ENCODE data around the gene UBQLN1.
"Not testable (repeated sequence)": the region's sequence is repeated elsewhere in the genome, so short reads cannot be mapped to it uniquely, and the experiment has no call there.

The UBQLN1 gene

DNA sequence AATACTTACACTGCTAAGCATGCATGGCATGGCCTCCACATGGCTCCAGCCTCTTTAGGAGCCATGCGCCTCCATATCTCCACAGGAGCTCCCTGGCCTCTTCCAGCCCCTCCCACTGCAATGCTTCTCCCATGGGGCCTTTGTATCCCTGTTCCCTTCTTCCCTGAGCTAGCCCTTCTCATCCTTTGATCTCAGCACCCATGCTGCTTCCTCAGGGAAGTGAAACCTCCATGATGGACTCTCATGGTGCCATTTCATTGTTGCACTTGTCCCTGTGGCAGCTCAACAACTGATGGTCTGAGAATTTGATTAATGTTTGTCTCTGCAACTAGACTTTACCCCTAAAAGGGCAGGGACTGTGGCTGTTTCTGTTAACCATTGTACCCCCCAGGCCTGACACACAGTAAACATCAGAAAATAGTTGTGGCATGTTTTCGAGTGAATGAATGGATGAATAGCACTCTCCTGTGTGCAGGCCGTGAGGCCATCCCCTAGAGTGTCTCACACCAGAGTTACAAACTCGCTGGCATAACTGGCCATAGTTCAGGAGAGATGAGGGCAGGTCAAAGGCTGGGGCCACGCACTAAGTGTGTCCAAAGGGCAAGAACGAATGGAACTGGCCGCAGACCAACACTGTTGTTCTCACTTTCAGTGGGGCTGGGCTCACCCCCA, 78.2 kb downstream of the UBQLN1 start:
- no peak for DNase-seq

DNA sequence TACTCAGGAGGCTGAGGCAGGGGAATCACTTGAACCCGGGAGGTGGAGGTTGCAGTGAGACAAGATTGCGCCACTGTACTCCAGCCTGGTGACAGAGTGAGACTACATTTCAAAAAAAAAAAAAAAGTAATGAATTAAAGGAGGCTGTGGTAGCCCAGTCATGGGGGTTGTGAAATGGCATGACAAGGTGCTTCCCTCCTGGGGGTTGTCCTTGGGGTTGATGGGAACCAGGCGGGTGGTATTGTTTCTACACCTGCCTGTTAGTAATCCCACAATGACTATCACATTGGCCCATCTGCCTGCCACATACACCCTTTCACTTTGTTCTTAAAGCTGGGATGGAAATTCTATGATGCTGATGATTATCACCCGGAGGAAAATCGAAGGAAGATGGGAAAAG, 79.2 kb downstream of the UBQLN1 start:
- DNase-seq: no peak

DNA sequence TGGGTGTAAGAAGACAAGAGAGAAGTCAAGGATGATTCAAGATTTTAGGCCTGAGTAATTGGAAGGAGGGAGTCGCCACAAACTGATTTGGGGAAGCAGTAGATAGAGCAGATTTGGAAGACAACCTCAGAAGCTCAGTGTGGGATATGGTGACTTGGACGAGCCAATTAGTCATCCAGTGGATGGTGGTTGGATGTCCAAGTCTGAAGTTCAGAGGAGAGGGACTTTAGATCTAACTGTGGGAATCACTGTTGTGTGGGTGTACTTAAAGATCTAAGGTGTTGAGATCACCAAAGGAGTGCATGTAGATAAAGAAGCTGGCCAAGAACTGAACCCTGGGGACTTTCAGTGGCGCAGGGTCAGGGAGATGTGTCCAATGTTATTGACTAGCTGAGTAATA, 82.6 kb downstream of the UBQLN1 start:
- no peak for DNase-seq

DNA sequence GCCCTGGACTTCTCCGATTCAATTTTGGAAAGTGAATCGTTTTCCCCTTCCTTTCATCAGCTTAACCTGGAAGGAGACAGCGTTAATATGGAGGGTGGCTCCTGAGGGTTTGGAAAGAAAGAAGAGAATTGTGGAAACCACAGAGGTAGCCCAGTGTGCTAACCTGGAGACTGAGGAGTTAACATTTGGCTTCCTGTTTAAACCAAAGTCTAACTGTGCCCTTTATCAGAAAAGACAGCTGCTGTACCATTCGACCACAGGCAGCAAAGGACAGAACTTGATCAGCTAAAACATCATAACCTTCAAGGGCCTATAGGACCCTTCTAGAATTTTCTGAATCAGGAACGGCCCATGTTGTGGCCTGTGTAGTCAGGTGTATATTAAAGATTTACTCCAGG, 84.1 kb downstream of the UBQLN1 start:
- DNase-seq: no peak

DNA sequence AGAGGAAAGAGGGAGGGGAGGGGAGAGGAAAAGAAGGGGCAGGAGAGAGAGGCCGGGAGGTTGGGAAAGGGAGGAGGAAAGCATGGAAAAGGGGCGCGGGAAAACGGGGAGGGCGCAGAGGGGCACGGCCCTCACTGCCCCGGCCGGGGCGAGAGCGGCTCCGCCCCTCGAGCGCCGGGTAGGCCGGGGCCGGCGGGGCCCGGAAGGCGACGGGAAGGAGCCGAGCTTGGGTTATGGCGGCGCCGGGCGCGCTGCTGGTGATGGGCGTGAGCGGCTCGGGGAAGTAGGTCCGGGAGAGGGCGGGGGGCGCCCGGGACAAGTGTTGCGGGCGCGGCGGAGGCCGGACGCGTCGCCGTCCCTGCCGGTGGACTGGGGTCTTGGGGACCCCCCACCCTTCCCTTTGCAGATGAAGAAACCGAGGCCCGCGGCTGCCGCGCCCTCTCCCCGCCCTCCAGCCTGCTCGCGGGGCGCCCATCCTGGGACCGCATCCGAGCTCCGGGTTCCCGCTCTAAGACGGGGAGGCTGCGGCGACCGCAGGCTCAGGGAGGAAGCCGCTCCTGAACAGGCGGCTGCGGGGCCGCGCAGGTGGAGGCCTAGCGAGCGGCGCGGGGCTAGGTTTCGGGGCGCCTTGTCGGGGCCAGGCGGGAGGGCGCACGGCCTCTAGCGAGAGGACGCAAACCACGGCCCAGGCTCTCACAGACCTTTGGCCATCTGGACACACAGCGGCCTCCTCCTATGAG, 84.6 kb downstream of the UBQLN1 start, which contains the start of gene IDNK:
Gene IDNK (plus strand): TSS at position 205 of the 740 bp plus-strand sequence. CDS start 29 bp downstream, at position 234.
- DNase-seq: peak; percentile 45

DNA sequence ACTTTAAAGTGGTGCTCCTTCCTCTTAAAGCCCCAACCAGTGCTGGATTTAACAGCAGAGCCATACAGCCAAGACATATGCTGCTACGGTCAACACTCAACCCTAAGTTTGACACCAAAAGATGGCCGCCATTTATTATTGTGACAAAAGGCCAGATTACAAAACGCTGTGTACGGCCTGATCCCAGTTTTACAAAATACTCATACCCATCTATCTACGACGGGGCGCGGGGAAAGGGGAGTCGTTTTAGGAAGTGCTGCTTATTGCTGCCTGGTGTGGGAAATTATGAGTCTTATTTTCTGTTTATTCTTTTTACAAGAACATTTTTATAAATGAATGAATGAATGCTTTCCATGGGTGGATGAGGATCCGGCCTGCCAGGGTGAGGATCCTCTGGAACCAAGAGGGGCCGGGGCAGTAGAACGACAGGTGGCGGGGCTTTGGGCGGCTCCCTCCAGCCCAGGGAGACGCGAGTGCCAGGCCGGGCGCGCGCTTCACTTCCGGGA, 85.3 kb downstream of the UBQLN1 start:
- no peak for DNase-seq

DNA sequence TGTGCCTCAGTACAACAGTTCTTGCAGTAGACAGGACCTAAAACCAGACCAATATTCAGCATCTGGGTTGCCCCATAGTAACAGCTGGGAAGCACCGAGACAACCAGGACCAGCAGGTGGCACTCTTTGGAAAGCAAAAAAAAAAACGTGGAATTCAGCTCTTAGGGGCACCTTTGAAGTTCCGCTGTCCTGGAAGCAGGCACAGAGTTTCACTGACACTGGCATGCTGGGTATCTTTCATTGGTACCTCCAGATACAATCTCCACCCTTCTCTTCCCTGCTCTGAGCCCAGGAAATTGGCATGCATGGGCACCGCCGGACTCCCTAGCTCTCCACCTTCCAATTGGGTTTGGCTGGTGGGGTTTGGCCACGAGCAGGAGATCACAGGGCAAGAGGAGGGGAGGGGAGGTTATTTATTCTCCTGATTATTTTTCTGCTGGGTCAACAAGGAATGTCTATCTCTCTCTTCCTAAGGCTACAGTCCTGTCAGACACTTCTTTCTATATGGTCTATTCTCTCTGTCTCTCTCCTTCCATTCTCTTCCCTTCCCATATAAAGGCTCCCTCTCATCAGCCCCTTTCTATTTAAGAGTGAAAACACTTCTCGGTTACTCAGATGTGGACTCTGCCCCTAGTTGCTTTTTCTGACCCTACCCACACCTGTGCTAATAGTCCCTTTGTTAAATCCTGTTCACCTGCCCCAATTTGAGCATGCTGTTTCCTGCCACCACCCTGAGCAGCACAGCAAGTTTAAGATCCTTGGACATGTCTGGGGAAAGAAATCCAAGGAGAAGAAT, 86.7 kb downstream of the UBQLN1 start:
- no peak for DNase-seq

DNA sequence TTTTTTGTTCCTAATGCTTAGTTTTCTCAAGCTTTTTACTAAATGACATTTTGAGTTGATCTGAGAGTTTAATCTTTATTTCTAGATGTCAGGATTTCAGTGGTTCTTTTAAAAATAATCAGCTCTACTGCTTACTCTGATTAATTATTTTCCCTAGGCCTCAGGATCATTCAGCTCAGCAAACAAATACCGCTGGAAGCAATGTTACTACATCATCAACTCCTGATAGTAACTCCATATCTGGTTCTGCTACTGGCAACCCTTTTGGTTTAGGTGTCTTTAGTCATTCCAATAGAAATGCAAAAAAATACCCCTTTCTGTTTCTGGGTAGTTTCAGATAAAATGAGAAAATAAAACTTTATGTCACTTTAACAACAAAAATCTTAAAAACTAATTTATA, 90.5 kb downstream of the UBQLN1 start:
- no peak for DNase-seq

DNA sequence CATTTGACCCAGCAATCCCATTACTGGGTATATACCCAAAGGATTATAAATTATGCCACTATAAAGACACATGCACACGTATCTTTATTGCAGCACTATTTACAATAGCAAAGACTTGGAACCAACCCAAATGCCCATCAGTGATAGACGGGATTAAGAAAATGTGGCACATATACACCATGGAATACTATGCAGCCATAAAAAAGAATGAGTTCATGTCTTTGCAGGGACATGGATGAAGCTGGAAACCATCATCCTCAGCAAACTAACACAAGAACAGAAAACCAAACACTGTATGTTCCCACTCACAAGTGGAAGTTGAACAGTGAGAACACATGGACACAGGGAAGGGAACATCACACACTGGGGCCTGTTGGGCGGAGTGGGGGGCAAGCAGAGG, 94.5 kb downstream of the UBQLN1 start:
- not testable (repeated sequence) for DNase-seq
